ENCODE data around the gene WWOX. TPM values are rescaled to one million over a fixed set of nuclear protein-coding genes. Genes with fewer than 3 reads are reported as not detected.

Gene WWOX
- total RNA-seq, 1 donor from 2014 or later, result 43.2 TPM

- TF ChIP-seq CTCF (IDR thresholded peaks at IDR 0.05; ENCODE audit: unreplicated experiment), result no peak
- Mint-ChIP-seq H3K9me3 (ENCODE audit: low read depth) (no peaks in the 10 kb centered on the region), H3K4me3 (ENCODE audit: low read depth) (no peak overlapping the region), H3K4me1 (ENCODE audit: low read depth) (peaks cover 5% of the 10 kb centered on the region), H3K27ac (no peak overlapping the region), H3K27me3 (no peaks in the 10 kb centered on the region), H3K36me3 (ENCODE audit: insufficient read depth) (no peaks in the 10 kb centered on the region)
- no peak for DNase-seq (ENCODE audit: low spot score, unreplicated experiment)
Measured at GRCh38 chr16:78677181-78677731, 577.8 kb downstream of the WWOX start.

- Mint-ChIP-seq H3K27me3 (no peaks in the 10 kb centered on the region), H3K4me1 (ENCODE audit: low read depth) (peaks cover 5% of the 10 kb centered on the region), H3K4me3 (ENCODE audit: low read depth) (no peak overlapping the region), H3K36me3 (ENCODE audit: insufficient read depth) (no peaks in the 10 kb centered on the region), H3K27ac (no peak overlapping the region), H3K9me3 (ENCODE audit: low read depth) (no peaks in the 10 kb centered on the region)
- TF ChIP-seq CTCF (IDR thresholded peaks at IDR 0.05; ENCODE audit: unreplicated experiment), result no peak
- no peak for DNase-seq (ENCODE audit: low spot score, unreplicated experiment)
Measured at GRCh38 chr16:78679546-78679945, 580.1 kb downstream of the WWOX start.

DNA sequence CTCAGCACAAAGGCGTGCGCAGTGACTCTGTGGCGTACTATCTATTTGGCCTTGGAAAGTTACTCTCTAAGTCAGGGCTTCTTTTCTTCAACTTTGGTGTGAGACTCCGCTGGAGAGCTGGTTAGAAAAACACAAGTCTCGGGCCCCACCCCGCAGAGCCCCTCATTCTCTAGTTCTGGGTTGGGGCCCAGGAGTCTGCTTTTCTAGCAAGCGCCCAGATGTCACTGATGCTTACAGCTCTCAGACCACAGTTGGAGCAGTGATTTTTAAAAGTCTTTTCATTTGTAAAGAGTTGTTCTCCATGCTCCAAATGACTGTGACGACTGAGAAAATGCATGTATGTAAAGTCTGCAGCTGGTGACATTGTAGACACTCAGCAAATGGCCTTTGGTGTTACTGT is 582.3 kb downstream of the WWOX start:
- peaks cover 5% of the 10 kb centered on the region for H3K4me1 Mint-ChIP-seq (ENCODE audit: low read depth)
- no peak for TF ChIP-seq CTCF (IDR thresholded peaks at IDR 0.05; ENCODE audit: unreplicated experiment)
- no peaks in the 10 kb centered on the region for H3K9me3 Mint-ChIP-seq (ENCODE audit: low read depth)
- no peaks in the 10 kb centered on the region for H3K27me3 Mint-ChIP-seq
- no peak for DNase-seq (ENCODE audit: low spot score, unreplicated experiment)
- H3K36me3 Mint-ChIP-seq (ENCODE audit: insufficient read depth), result no peaks in the 10 kb centered on the region
- H3K27ac Mint-ChIP-seq, result no peak overlapping the region
- H3K4me3 Mint-ChIP-seq (ENCODE audit: low read depth), result no peak overlapping the region

DNA sequence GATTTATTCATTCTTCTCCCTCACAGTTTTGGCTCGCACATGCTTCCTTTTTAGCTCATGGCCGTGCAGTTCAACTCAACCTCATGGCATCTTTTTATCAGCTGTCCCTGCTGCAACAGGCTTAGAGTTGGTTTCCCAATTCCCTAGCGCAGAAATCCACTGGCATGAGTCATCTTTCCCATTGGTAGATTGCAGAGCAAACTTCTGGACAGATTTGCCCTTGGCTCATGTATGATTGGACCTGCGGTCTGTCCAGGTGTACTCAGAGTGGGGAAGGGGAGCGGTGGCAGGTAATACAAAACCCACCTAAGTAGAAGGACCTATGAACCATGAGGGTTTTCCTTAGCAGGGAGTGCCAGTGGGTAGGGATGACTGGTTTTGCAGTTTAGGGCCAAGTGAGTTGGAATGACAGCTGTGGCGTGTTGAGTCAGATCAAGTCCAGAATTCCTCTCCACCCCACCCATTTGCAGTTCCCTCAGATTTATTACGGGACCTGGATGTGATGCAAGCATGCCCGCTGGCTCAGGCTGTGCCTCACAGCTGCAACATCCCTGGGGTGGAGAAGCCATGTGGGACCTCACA is 584.7 kb downstream of the WWOX start:
- no peaks in the 10 kb centered on the region for H3K36me3 Mint-ChIP-seq (ENCODE audit: insufficient read depth)
- no peak overlapping the region for H3K27ac Mint-ChIP-seq

More for the DNA sequence above, 584.7 kb downstream of the WWOX start:
- H3K4me1 Mint-ChIP-seq (ENCODE audit: low read depth), result no peaks in the 10 kb centered on the region
- DNase-seq (ENCODE audit: low spot score, unreplicated experiment), result no peak
- no peaks in the 10 kb centered on the region for H3K9me3 Mint-ChIP-seq (ENCODE audit: low read depth)
- H3K27me3 Mint-ChIP-seq, result no peaks in the 10 kb centered on the region
- no peak overlapping the region for H3K4me3 Mint-ChIP-seq (ENCODE audit: low read depth)
- no peak for TF ChIP-seq CTCF (IDR thresholded peaks at IDR 0.05; ENCODE audit: unreplicated experiment)
